ENCODE results near the gene RPRML.
A peak's percentile ranks its signal among the peaks of the same experiment; 100 is the strongest.
"Not testable (repeated sequence)": the region's sequence is repeated elsewhere in the genome, so short reads cannot be mapped to it uniquely, and the experiment has no call there.

Gene RPRML

GRCh38 chr17:46987927-46988326, 8.9 kb upstream of the RPRML start:
- not testable (repeated sequence) for H3K9ac ChIP-seq (ENCODE audit: low read depth, low read length); H3K4me1 ChIP-seq (ENCODE audit: control insufficient read depth, insufficient read depth, low read length); H3K4me3 ChIP-seq (ENCODE audit: low read depth, low read length); H3K27me3 ChIP-seq (ENCODE audit: control insufficient read depth, insufficient read depth, low read length); H3K9me3 ChIP-seq (ENCODE audit: control insufficient read depth, insufficient read depth, low read length); H3K36me3 ChIP-seq (ENCODE audit: control insufficient read depth, insufficient read depth, low read length)

- Histone ChIP-seq H3K27me3 (ENCODE audit: control insufficient read depth, insufficient read depth, low read length) (peaks cover 2% of the 10 kb centered on the region), H3K4me1 (ENCODE audit: control insufficient read depth, insufficient read depth, low read length) (peaks cover under 1% of the 10 kb centered on the region), H3K4me3 (ENCODE audit: low read depth, low read length) (no peak overlapping the region), H3K9ac (ENCODE audit: low read depth, low read length) (no peak overlapping the region), H3K9me3 (ENCODE audit: control insufficient read depth, insufficient read depth, low read length) (no peaks in the 10 kb centered on the region), H3K36me3 (ENCODE audit: control insufficient read depth, insufficient read depth, low read length) (no peaks in the 10 kb centered on the region)
These were observed 7.3 kb upstream of the RPRML start for GRCh38 chr17:46986366-46986765.

- Histone ChIP-seq H3K4me3 (ENCODE audit: low read depth, low read length) (no peak overlapping the region), H3K27me3 (ENCODE audit: control insufficient read depth, insufficient read depth, low read length) (peaks cover 5% of the 10 kb centered on the region), H3K9me3 (ENCODE audit: control insufficient read depth, insufficient read depth, low read length) (no peaks in the 10 kb centered on the region), H3K4me1 (ENCODE audit: control insufficient read depth, insufficient read depth, low read length) (peaks cover 2% of the 10 kb centered on the region), H3K36me3 (ENCODE audit: control insufficient read depth, insufficient read depth, low read length) (no peaks in the 10 kb centered on the region), H3K9ac (ENCODE audit: low read depth, low read length) (no peak overlapping the region)
These were observed 5.8 kb upstream of the RPRML start for GRCh38 chr17:46984892-46985291.

- peaks cover 8% of the 10 kb centered on the region for H3K27me3 ChIP-seq (ENCODE audit: control insufficient read depth, insufficient read depth, low read length)
- no peaks in the 10 kb centered on the region for H3K36me3 ChIP-seq (ENCODE audit: control insufficient read depth, insufficient read depth, low read length)
- H3K4me1 ChIP-seq (ENCODE audit: control insufficient read depth, insufficient read depth, low read length) = peaks cover 2% of the 10 kb centered on the region
- H3K4me3 ChIP-seq (ENCODE audit: low read depth, low read length) = no peak overlapping the region
- no peak overlapping the region for H3K9ac ChIP-seq (ENCODE audit: low read depth, low read length)
- no peaks in the 10 kb centered on the region for H3K9me3 ChIP-seq (ENCODE audit: control insufficient read depth, insufficient read depth, low read length)
These were observed 5.3 kb upstream of the RPRML start for GRCh38 chr17:46984341-46984740.

- Histone ChIP-seq H3K4me3 (ENCODE audit: low read depth, low read length) (no peak overlapping the region), H3K27me3 (ENCODE audit: control insufficient read depth, insufficient read depth, low read length) (peaks cover 10% of the 10 kb centered on the region), H3K4me1 (ENCODE audit: control insufficient read depth, insufficient read depth, low read length) (peaks cover 2% of the 10 kb centered on the region), H3K36me3 (ENCODE audit: control insufficient read depth, insufficient read depth, low read length) (no peaks in the 10 kb centered on the region), H3K9ac (ENCODE audit: low read depth, low read length) (no peak overlapping the region), H3K9me3 (ENCODE audit: control insufficient read depth, insufficient read depth, low read length) (no peaks in the 10 kb centered on the region)
These were observed 4.7 kb upstream of the RPRML start for GRCh38 chr17:46983782-46984181.

- peaks cover 5% of the 10 kb centered on the region for H3K4me1 ChIP-seq (ENCODE audit: control insufficient read depth, insufficient read depth, low read length)
- H3K9me3 ChIP-seq (ENCODE audit: control insufficient read depth, insufficient read depth, low read length) = no peaks in the 10 kb centered on the region
- H3K4me3 ChIP-seq (ENCODE audit: low read depth, low read length) = no peak overlapping the region
- H3K9ac ChIP-seq (ENCODE audit: low read depth, low read length) = no peak overlapping the region
- no peaks in the 10 kb centered on the region for H3K36me3 ChIP-seq (ENCODE audit: control insufficient read depth, insufficient read depth, low read length)
- H3K27me3 ChIP-seq (ENCODE audit: control insufficient read depth, insufficient read depth, low read length) = peaks cover 22% of the 10 kb centered on the region
These were observed 3.5 kb upstream of the RPRML start for GRCh38 chr17:46982577-46982976.

- peaks cover 23% of the 10 kb centered on the region for H3K27me3 ChIP-seq (ENCODE audit: control insufficient read depth, insufficient read depth, low read length)
- H3K36me3 ChIP-seq (ENCODE audit: control insufficient read depth, insufficient read depth, low read length) = peaks cover 3% of the 10 kb centered on the region
- H3K4me1 ChIP-seq (ENCODE audit: control insufficient read depth, insufficient read depth, low read length) = peaks cover 18% of the 10 kb centered on the region
- H3K9ac ChIP-seq (ENCODE audit: low read depth, low read length) = no peak overlapping the region
- no peaks in the 10 kb centered on the region for H3K9me3 ChIP-seq (ENCODE audit: control insufficient read depth, insufficient read depth, low read length)
- H3K4me3 ChIP-seq (ENCODE audit: low read depth, low read length) = peak overlapping the region; percentile 79
These were observed 435 bp downstream of the RPRML start for GRCh38 chr17:46978489-46979146.

GRCh38 chr17:46977750-46978488, 1.1 kb downstream of the RPRML start:
- peak overlapping the region; percentile 0 for H3K9ac ChIP-seq (ENCODE audit: low read depth, low read length)
- H3K27me3 ChIP-seq (ENCODE audit: control insufficient read depth, insufficient read depth, low read length) = peaks cover 23% of the 10 kb centered on the region
- H3K4me1 ChIP-seq (ENCODE audit: control insufficient read depth, insufficient read depth, low read length) = peaks cover 18% of the 10 kb centered on the region
- peak overlapping the region; percentile 79 for H3K4me3 ChIP-seq (ENCODE audit: low read depth, low read length)
- H3K36me3 ChIP-seq (ENCODE audit: control insufficient read depth, insufficient read depth, low read length) = peaks cover 3% of the 10 kb centered on the region
- H3K9me3 ChIP-seq (ENCODE audit: control insufficient read depth, insufficient read depth, low read length) = no peaks in the 10 kb centered on the region

- Histone ChIP-seq H3K27me3 (ENCODE audit: control insufficient read depth, insufficient read depth, low read length) (peaks cover 23% of the 10 kb centered on the region), H3K9me3 (ENCODE audit: control insufficient read depth, insufficient read depth, low read length) (no peaks in the 10 kb centered on the region), H3K36me3 (ENCODE audit: control insufficient read depth, insufficient read depth, low read length) (peaks cover 3% of the 10 kb centered on the region), H3K9ac (ENCODE audit: low read depth, low read length) (no peak overlapping the region), H3K4me1 (ENCODE audit: control insufficient read depth, insufficient read depth, low read length) (peaks cover 18% of the 10 kb centered on the region), H3K4me3 (ENCODE audit: low read depth, low read length) (peak overlapping the region; percentile 79)
These were observed 1.7 kb downstream of the RPRML start for GRCh38 chr17:46977348-46977747.

- Histone ChIP-seq H3K9ac (ENCODE audit: low read depth, low read length) (no peak overlapping the region), H3K36me3 (ENCODE audit: control insufficient read depth, insufficient read depth, low read length) (peaks cover 3% of the 10 kb centered on the region), H3K27me3 (ENCODE audit: control insufficient read depth, insufficient read depth, low read length) (peaks cover 21% of the 10 kb centered on the region), H3K4me1 (ENCODE audit: control insufficient read depth, insufficient read depth, low read length) (peaks cover 18% of the 10 kb centered on the region), H3K9me3 (ENCODE audit: control insufficient read depth, insufficient read depth, low read length) (no peaks in the 10 kb centered on the region), H3K4me3 (ENCODE audit: low read depth, low read length) (peak overlapping the region; percentile 79)
These were observed 2.3 kb downstream of the RPRML start for GRCh38 chr17:46976626-46977270.

- Histone ChIP-seq H3K9me3 (ENCODE audit: control insufficient read depth, insufficient read depth, low read length) (no peaks in the 10 kb centered on the region), H3K4me3 (ENCODE audit: low read depth, low read length) (no peak overlapping the region), H3K27me3 (ENCODE audit: control insufficient read depth, insufficient read depth, low read length) (peaks cover 21% of the 10 kb centered on the region), H3K9ac (ENCODE audit: low read depth, low read length) (no peak overlapping the region), H3K36me3 (ENCODE audit: control insufficient read depth, insufficient read depth, low read length) (peaks cover 3% of the 10 kb centered on the region), H3K4me1 (ENCODE audit: control insufficient read depth, insufficient read depth, low read length) (peaks cover 16% of the 10 kb centered on the region)
These were observed 3.8 kb downstream of the RPRML start for GRCh38 chr17:46975287-46975686.

- H3K36me3 ChIP-seq (ENCODE audit: control insufficient read depth, insufficient read depth, low read length) = peaks cover 3% of the 10 kb centered on the region
- H3K4me1 ChIP-seq (ENCODE audit: control insufficient read depth, insufficient read depth, low read length) = peaks cover 16% of the 10 kb centered on the region
- no peaks in the 10 kb centered on the region for H3K9me3 ChIP-seq (ENCODE audit: control insufficient read depth, insufficient read depth, low read length)
- no peak overlapping the region for H3K4me3 ChIP-seq (ENCODE audit: low read depth, low read length)
- peaks cover 14% of the 10 kb centered on the region for H3K27me3 ChIP-seq (ENCODE audit: control insufficient read depth, insufficient read depth, low read length)
- no peak overlapping the region for H3K9ac ChIP-seq (ENCODE audit: low read depth, low read length)
These were observed 5.0 kb downstream of the RPRML start for GRCh38 chr17:46974086-46974485.
